Measurements from ENCODE around the gene GABRD. TPM values are rescaled to one million over a fixed set of nuclear protein-coding genes. Genes with fewer than 3 reads are reported as not detected.
"Not testable (repeated sequence)": the region's sequence is repeated elsewhere in the genome, so short reads cannot be mapped to it uniquely, and the experiment has no call there.

Gene GABRD, protein sequence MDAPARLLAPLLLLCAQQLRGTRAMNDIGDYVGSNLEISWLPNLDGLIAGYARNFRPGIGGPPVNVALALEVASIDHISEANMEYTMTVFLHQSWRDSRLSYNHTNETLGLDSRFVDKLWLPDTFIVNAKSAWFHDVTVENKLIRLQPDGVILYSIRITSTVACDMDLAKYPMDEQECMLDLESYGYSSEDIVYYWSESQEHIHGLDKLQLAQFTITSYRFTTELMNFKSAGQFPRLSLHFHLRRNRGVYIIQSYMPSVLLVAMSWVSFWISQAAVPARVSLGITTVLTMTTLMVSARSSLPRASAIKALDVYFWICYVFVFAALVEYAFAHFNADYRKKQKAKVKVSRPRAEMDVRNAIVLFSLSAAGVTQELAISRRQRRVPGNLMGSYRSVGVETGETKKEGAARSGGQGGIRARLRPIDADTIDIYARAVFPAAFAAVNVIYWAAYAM
- 1.1 TPM for total RNA-seq
- long read RNA-seq: 0 reads

GRCh38 chr1:2019172-2019543 is at the start of gene GABRD:
GABRD (plus strand) TSS chr1:2019345; CDS start chr1:2019424, 79 bp downstream.
- DNase-seq (ENCODE audit: low spot score): no peak
- intact Hi-C loops (cut with DNase I): loop anchor here (5.0 kb wide), 1 partner anchor 57 kb away; no protein-coding TSS in a partner anchor

- no peak for DNase-seq (ENCODE audit: low spot score)
- intact Hi-C loops (cut with DNase I): no loop called here
Measured at GRCh38 chr1:1969505-1969900, 49.6 kb upstream of the GABRD start.

DNA sequence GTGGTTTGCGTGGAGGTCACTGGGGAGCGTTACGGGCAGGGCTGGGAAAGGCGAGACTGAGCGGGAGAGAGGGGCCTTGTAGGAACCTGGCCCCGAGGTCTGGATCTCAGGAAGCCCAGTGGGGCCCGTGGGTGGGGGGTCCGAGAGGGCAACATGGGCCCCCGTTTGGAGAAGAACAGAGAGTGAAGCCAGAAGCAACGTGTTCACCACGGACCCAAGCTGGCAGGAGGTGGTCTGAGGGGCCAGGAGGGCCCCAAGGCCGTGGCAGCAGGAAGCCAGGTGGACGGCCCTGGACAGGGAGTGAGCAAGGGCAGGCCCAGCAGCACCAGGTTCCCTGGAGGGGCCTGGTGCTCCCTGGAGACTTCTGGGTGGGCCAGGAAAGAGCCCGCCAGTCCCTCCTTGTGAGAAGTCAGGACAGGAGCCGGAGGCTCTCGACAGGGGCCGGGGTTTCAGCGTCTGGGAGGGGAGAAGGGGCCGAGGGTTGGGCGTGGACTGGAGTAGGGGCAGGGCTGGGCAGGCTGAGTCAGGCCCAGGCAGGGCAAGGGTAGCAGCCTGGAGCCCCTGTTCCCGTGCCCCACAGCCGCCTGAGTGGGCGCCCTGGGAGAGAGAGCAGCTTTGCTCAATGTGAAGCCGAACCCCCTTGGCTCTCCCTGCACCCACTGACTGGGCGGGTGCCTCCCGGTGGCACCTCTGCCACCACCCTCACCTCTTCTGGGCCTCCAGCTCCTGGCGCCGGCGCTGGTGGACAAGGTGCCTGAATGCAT is 49.0 kb upstream of the GABRD start:
- intact Hi-C loops (cut with DNase I): no loop called here
- no peak for DNase-seq (ENCODE audit: low spot score)

GRCh38 chr1:1971017-1971416 is 48.1 kb upstream of the GABRD start:
- intact Hi-C loops (cut with DNase I): no loop called here
- DNase-seq (ENCODE audit: low spot score): no peak

GRCh38 chr1:1971688-1972087 is 47.5 kb upstream of the GABRD start:
- intact Hi-C loops (cut with DNase I): no loop called here
- DNase-seq (ENCODE audit: low spot score): no peak

DNA sequence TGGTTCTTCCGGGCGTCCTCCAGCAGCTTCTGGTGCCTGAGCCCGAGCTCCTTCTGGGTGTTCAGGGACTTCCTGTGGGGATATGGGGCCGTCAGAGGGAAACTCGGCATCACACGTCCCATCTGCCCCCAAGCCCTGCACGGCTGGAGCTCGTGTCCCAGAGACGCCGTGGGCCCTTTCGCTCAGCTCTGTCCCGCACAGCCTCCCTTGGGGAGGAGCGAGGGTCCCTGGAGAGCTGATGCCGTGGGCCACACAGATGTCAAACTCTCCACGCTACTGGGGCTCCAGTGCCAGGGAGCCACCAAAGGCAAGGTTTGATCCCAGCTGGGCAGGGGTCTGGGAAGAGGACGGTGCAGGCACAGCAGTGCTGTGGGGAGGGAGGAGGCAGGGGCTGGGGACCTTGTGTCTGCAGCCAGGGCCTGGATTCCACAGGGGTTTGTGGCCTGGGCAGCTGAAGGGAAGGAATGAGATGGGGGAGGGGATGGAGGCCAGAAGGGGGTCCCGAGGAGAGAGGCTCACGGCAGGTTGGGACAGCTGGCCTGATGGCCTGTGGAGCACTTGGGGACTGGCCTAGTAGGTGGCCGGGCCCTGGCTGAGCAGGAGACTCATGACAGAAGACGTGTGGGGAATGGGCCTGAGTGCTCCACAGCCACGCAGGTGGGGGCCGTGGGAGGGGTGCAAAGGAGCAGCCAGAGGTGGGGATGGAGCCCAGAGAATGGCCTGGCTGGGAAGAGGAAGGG is 46.0 kb upstream of the GABRD start:
- intact Hi-C loops (cut with DNase I): no loop called here
- DNase-seq (ENCODE audit: low spot score): no peak

- intact Hi-C loops (cut with DNase I): no loop called here
- DNase-seq (ENCODE audit: low spot score): no peak
Measured at GRCh38 chr1:1973716-1974642, 45.2 kb upstream of the GABRD start.

DNA sequence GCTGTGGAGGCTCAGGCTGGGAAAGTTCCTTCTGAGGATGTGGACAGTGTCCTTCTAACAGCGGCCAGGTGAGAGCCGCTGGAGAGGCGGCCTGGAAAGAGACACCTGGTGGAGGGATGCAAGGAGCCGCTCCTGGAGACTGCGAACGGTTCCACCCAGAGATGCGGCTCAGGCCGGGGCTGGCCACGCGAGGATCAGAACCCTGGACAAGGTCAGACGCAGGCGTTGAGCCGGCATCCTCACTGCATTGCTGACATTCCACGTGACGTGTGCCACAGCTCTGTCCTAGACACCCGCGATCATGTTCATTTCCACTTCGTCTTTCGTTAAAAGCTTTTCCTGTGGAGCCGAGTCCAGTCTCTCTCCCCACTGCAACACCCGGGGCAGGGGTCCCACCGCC is 44.3 kb upstream of the GABRD start:
- intact Hi-C loops (cut with DNase I): no loop called here
- no peak for DNase-seq (ENCODE audit: low spot score)

- no peak for DNase-seq (ENCODE audit: low spot score)
- intact Hi-C loops (cut with DNase I): no loop called here
Measured at GRCh38 chr1:1975535-1975934, 43.6 kb upstream of the GABRD start.

DNA sequence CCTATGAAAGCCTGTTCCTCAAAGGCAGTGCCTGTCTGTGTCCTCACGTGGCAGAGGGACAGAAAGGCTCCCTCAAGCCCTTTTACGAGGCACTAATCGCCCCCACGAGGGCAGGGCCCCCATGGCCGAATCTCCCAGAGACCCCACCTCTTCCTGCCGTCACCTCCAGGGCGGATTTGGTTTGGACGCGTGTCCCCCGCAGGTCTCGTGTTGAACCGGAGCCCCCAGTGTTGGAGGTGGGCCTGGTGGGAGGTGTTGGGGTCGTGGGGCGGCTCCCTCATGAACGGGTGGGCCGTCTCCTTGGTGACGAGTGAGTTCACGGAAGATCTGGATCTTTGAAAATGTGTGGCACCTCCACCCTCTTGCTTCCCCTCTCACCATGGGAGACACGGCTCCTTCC is 43.1 kb upstream of the GABRD start:
- intact Hi-C loops (cut with DNase I): no loop called here
- no peak for DNase-seq (ENCODE audit: low spot score)

- DNase-seq (ENCODE audit: low spot score): no peak
- intact Hi-C loops (cut with DNase I): no loop called here
Measured at GRCh38 chr1:1978108-1978507, 41.0 kb upstream of the GABRD start.

DNA sequence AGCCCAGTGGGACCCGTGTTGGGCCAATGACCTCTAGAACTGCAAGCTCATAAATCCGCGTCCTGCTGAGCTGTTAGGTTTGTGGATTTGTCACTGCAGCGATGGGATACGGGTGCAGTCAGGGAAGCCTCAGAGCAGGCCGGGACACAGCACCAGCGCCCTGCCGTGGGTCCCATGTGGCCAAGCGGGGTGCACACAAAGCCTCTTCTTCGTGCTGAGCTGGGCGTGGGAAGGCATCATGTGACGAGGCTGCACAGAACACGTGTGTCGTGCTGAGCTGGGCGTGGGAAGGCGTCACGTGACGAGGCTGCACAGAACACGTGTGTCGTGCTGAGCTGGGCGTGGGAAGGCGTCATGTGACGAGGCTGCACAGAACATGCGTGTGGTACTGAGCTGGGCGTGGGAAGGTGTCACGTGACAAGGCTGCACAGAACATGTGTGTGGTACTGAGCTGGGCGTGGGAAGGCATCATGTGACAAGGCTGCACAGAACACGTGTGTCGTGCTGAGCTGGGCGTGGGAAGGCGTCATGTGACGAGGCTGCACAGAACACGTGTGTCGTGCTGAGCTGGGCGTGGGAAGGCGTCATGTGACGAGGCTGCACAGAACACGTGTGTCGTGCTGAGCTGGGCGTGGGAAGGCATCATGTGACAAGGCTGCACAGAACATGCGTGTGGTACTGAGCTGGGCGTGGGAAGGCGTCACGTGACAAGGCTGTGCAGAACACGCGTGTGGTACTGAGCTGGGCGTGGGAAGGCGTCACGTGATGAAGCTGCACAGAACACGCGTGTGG is 40.3 kb upstream of the GABRD start:
- DNase-seq (ENCODE audit: low spot score); intact Hi-C loops (cut with DNase I): not testable (repeated sequence)

- intact Hi-C loops (cut with DNase I): no loop called here
- DNase-seq (ENCODE audit: low spot score): no peak
Measured at GRCh38 chr1:1979482-1980165, 39.5 kb upstream of the GABRD start.

DNA sequence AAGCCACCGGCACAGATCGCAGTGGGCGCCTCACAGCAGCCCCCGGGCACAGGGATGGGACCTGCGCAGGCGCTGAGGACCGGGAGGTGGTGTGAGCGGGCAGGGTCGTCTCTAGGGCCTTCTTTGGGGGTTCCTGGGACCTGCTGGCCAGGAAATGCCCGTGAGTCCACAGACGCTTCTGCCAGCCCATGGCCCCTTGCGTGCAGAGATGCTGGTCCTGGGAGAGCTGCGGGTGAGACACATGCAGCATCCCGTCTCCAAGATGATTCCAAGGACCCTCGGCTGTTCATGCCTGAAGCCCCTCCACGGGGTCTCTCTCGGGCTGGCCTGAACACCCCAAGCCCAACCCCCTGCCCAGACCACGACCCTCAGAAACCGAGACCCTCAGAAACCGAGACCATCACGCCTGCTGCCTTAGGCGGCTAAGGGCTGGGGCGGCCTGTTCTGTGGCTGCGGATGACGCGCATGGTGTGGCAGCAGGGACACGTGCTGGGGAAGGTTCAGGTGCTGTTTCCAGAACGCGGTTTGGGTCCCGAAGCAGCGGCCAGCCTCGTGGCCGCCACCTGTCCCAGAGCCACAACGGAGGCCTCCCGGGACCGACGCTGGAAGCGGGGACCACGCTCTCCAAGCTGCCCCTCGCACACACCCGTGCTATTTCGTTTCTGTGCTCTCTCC is 38.5 kb upstream of the GABRD start:
- intact Hi-C loops (cut with DNase I): no loop called here
- no peak for DNase-seq (ENCODE audit: low spot score)

GRCh38 chr1:1981142-1981500 is 38.0 kb upstream of the GABRD start:
- intact Hi-C loops (cut with DNase I): no loop called here
- no peak for DNase-seq (ENCODE audit: low spot score)

DNA sequence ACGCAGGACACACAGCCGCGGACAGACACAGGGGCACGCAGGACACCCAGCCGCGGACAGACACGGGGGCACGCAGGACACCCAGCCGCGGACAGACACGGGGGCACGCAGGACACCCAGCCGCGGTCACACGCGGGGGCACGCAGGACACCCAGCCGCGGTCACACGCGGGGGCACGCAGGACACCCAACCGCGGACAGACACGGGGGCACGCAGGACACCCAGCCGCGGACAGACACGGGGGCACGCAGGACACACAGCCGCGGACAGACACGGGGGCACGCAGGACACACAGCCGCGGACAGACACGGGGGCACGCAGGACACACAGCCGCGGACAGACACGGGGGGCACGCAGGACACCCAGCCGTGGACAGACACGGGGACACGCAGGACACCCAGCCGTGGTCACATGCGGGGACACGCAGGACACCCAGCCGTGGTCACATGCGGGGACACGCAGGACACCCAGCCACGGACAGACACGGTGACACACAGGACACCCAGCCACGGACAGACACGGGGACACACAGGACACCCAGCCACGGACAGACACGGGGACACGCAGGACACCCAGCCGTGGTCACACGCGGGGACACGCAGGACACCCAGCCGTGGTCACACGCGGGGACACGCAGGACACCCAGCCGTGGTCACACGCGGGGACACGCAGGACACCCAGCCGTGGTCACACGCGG is 37.4 kb upstream of the GABRD start:
- intact Hi-C loops (cut with DNase I); DNase-seq (ENCODE audit: low spot score): not testable (repeated sequence)
